Measurements from ENCODE around the gene RIPOR2. TPM values are rescaled to one million over a fixed set of nuclear protein-coding genes. Genes with fewer than 3 reads are reported as not detected.
"Not testable (repeated sequence)": the region's sequence is repeated elsewhere in the genome, so short reads cannot be mapped to it uniquely, and the experiment has no call there.

RIPOR2 gene
- total and polyA plus RNA-seq, 2 donors: 7.3 to 14.1 TPM

GRCh38 chr6:24926192-24926591 lies 9.6 kb downstream of the RIPOR2 start:
- no peaks in the 10 kb centered on the region for H3K4me1 ChIP-seq (ENCODE audit: insufficient read depth)
- no peaks in the 10 kb centered on the region for H3K36me3 ChIP-seq (ENCODE audit: insufficient read depth)
- H3K4me3 ChIP-seq (ENCODE audit: low read depth, low read length): no peak overlapping the region
- H3K27ac ChIP-seq (ENCODE audit: low read depth): no peak overlapping the region
- 62% methylated on average over 3 of the region's 3 CpGs for WGBS
- no peak for DNase-seq (ENCODE audit: extremely low spot score)

GRCh38 chr6:24925661-24926060 lies 10.1 kb downstream of the RIPOR2 start:
- Histone ChIP-seq H3K27ac (ENCODE audit: low read depth) (no peak overlapping the region), H3K36me3 (ENCODE audit: insufficient read depth) (no peaks in the 10 kb centered on the region), H3K4me3 (ENCODE audit: low read depth, low read length) (no peak overlapping the region), H3K4me1 (ENCODE audit: insufficient read depth) (no peaks in the 10 kb centered on the region)
- no peak for DNase-seq (ENCODE audit: extremely low spot score)

- H3K27ac ChIP-seq (ENCODE audit: low read depth): no peak overlapping the region
- H3K4me3 ChIP-seq (ENCODE audit: low read depth, low read length): no peak overlapping the region
- no peaks in the 10 kb centered on the region for H3K4me1 ChIP-seq (ENCODE audit: insufficient read depth)
- H3K36me3 ChIP-seq (ENCODE audit: insufficient read depth): no peaks in the 10 kb centered on the region
- 78% methylated on average over 2 of the region's 2 CpGs for WGBS
- no peak for DNase-seq (ENCODE audit: extremely low spot score)
These were observed 11.0 kb downstream of the RIPOR2 start for GRCh38 chr6:24924580-24925356.

- no peaks in the 10 kb centered on the region for H3K4me1 ChIP-seq (ENCODE audit: insufficient read depth)
These were observed 11.8 kb downstream of the RIPOR2 start for GRCh38 chr6:24923885-24924401.

GRCh38 chr6:24922814-24923213 lies 12.9 kb downstream of the RIPOR2 start:
- Histone ChIP-seq H3K4me1 (ENCODE audit: insufficient read depth) (no peaks in the 10 kb centered on the region), H3K27ac (ENCODE audit: low read depth) (no peak overlapping the region), H3K36me3 (ENCODE audit: insufficient read depth) (no peaks in the 10 kb centered on the region), H3K4me3 (ENCODE audit: low read depth, low read length) (no peak overlapping the region)
- 87% methylated on average over 2 of the region's 2 CpGs for WGBS
- DNase-seq (ENCODE audit: extremely low spot score): no peak

More at GRCh38 chr6:24923885-24924401, 11.8 kb downstream of the RIPOR2 start:
- H3K36me3 ChIP-seq (ENCODE audit: insufficient read depth): no peaks in the 10 kb centered on the region
- H3K4me3 ChIP-seq (ENCODE audit: low read depth, low read length): no peak overlapping the region
- 91% methylated on average over 8 of the region's 8 CpGs for WGBS
- no peak overlapping the region for H3K27ac ChIP-seq (ENCODE audit: low read depth)
- DNase-seq (ENCODE audit: extremely low spot score): no peak

- Histone ChIP-seq H3K27ac (ENCODE audit: low read depth) (no peak overlapping the region), H3K4me3 (ENCODE audit: low read depth, low read length) (no peak overlapping the region), H3K4me1 (ENCODE audit: insufficient read depth) (no peaks in the 10 kb centered on the region), H3K36me3 (ENCODE audit: insufficient read depth) (no peaks in the 10 kb centered on the region)
- DNase-seq (ENCODE audit: extremely low spot score): no peak
- 82% methylated on average over 4 of the region's 4 CpGs for WGBS
These were observed 13.6 kb downstream of the RIPOR2 start for GRCh38 chr6:24922170-24922569.

GRCh38 chr6:24920136-24920535 lies 15.6 kb downstream of the RIPOR2 start:
- Histone ChIP-seq H3K36me3 (ENCODE audit: insufficient read depth) (no peaks in the 10 kb centered on the region), H3K27ac (ENCODE audit: low read depth) (no peak overlapping the region), H3K4me1 (ENCODE audit: insufficient read depth) (no peaks in the 10 kb centered on the region), H3K4me3 (ENCODE audit: low read depth, low read length) (no peak overlapping the region)
- DNase-seq (ENCODE audit: extremely low spot score): no peak

GRCh38 chr6:24919056-24919892 lies 16.5 kb downstream of the RIPOR2 start:
- Histone ChIP-seq H3K27ac (ENCODE audit: low read depth) (no peak overlapping the region), H3K4me1 (ENCODE audit: insufficient read depth) (no peaks in the 10 kb centered on the region), H3K4me3 (ENCODE audit: low read depth, low read length) (no peak overlapping the region), H3K36me3 (ENCODE audit: insufficient read depth) (no peaks in the 10 kb centered on the region)
- DNase-seq (ENCODE audit: extremely low spot score): no peak
- 38% methylated on average over 12 of the region's 12 CpGs for WGBS

- H3K4me1 ChIP-seq (ENCODE audit: insufficient read depth): no peaks in the 10 kb centered on the region
- no peak for DNase-seq (ENCODE audit: extremely low spot score)
- no peak overlapping the region for H3K4me3 ChIP-seq (ENCODE audit: low read depth, low read length)
- H3K27ac ChIP-seq (ENCODE audit: low read depth): no peak overlapping the region
- 58% methylated on average over 1 of the region's 1 CpG for WGBS
- no peaks in the 10 kb centered on the region for H3K36me3 ChIP-seq (ENCODE audit: insufficient read depth)
These were observed 17.1 kb downstream of the RIPOR2 start for GRCh38 chr6:24918641-24919055.

- H3K4me1 ChIP-seq (ENCODE audit: insufficient read depth): no peaks in the 10 kb centered on the region
- 91% methylated on average over 5 of the region's 5 CpGs for WGBS
These were observed 19.3 kb downstream of the RIPOR2 start for GRCh38 chr6:24916496-24916895.

GRCh38 chr6:24915641-24916040 lies 20.1 kb downstream of the RIPOR2 start:
- no peaks in the 10 kb centered on the region for H3K36me3 ChIP-seq (ENCODE audit: insufficient read depth)
- H3K4me3 ChIP-seq (ENCODE audit: low read depth, low read length): no peak overlapping the region
- H3K27ac ChIP-seq (ENCODE audit: low read depth): no peak overlapping the region
- H3K4me1 ChIP-seq (ENCODE audit: insufficient read depth): no peaks in the 10 kb centered on the region
- DNase-seq (ENCODE audit: extremely low spot score): no peak
- WGBS: 75% methylated on average over 5 of the region's 5 CpGs

More at GRCh38 chr6:24916496-24916895, 19.3 kb downstream of the RIPOR2 start:
- H3K36me3 ChIP-seq (ENCODE audit: insufficient read depth): no peaks in the 10 kb centered on the region
- H3K27ac ChIP-seq (ENCODE audit: low read depth): no peak overlapping the region
- no peak for DNase-seq (ENCODE audit: extremely low spot score)
- no peak overlapping the region for H3K4me3 ChIP-seq (ENCODE audit: low read depth, low read length)

- H3K4me1 ChIP-seq (ENCODE audit: insufficient read depth): not testable (repeated sequence)
These were observed 21.7 kb downstream of the RIPOR2 start for GRCh38 chr6:24914082-24914481.

GRCh38 chr6:24911796-24912382 lies 23.9 kb downstream of the RIPOR2 start:
- Histone ChIP-seq H3K36me3 (ENCODE audit: insufficient read depth) (no peaks in the 10 kb centered on the region), H3K27ac (ENCODE audit: low read depth) (no peak overlapping the region), H3K4me1 (ENCODE audit: insufficient read depth) (no peaks in the 10 kb centered on the region), H3K4me3 (ENCODE audit: low read depth, low read length) (peak overlapping the region; percentile 66)
- 73% methylated on average over 6 of the region's 6 CpGs for WGBS
- DNase-seq (ENCODE audit: extremely low spot score): no peak

More at GRCh38 chr6:24914082-24914481, 21.7 kb downstream of the RIPOR2 start:
- not testable (repeated sequence) for H3K36me3 ChIP-seq (ENCODE audit: insufficient read depth); DNase-seq (ENCODE audit: extremely low spot score); H3K4me3 ChIP-seq (ENCODE audit: low read depth, low read length); H3K27ac ChIP-seq (ENCODE audit: low read depth)
- WGBS: 97% methylated on average over 10 of the region's 10 CpGs
